Measurements from ENCODE around the gene SYNRG.
A peak's percentile ranks its signal among the peaks of the same experiment; 100 is the strongest.

The SYNRG gene

GRCh38 chr17:37574427-37574826 lies 34.8 kb downstream of the SYNRG start:
- in situ Hi-C loops (cut with MboI; ENCODE audit: low sequenced_read_pairs) = no loop called here
- peaks cover 3% of the 10 kb centered on the region; the same call in 1 of the 2 replicates for H3K9me3 ChIP-seq
- peaks cover 21% of the 10 kb centered on the region for H3K36me3 ChIP-seq (replicated peaks)

DNA sequence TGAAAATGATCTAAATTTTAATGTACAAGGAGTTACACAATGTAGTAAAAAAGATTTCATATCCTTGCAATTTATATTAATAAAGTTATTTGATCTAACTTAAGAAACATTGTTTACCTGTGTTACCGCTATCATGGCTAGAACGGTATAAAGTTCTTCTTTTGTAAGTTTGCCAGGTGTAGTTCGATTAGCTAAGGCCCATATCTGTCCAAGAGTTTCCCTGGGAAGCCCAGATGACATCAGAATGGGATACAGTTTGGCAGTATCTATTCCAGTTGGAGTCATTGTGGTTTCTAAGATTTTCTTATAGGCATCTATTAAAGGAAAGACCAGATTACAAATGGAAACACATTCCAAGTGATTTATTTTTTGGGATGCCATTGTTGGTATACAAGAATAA lies 37.5 kb downstream of the SYNRG start:
- peaks cover 2% of the 10 kb centered on the region; the same call in 1 of the 2 replicates for H3K4me1 ChIP-seq
- no peak overlapping the region for H3K4me3 ChIP-seq
- peaks cover 3% of the 10 kb centered on the region; the same call in 1 of the 2 replicates for H3K9me3 ChIP-seq
- H3K36me3 ChIP-seq (replicated peaks) = peaks cover 45% of the 10 kb centered on the region
- no peaks in the 10 kb centered on the region for H3K27me3 ChIP-seq (ENCODE audit: low read depth)
- no peak for DNase-seq (ENCODE audit: low spot score in 2 of 2)
- in situ Hi-C loops (cut with MboI; ENCODE audit: low sequenced_read_pairs) = no loop called here

More at GRCh38 chr17:37574427-37574826, 34.8 kb downstream of the SYNRG start:
- Histone ChIP-seq H3K4me1 (no peaks in the 10 kb centered on the region), H3K4me3 (no peak overlapping the region), H3K27me3 (ENCODE audit: low read depth) (no peaks in the 10 kb centered on the region)
- DNase-seq (ENCODE audit: low spot score in 2 of 2) = no peak

- in situ Hi-C loops (cut with MboI; ENCODE audit: low sequenced_read_pairs) = no loop called here
- H3K4me1 ChIP-seq = peaks cover 5% of the 10 kb centered on the region; the same call in 1 of the 2 replicates
- peak; percentile 35 to 78 for DNase-seq (ENCODE audit: low spot score in 2 of 2)
- no peaks in the 10 kb centered on the region for H3K27me3 ChIP-seq (ENCODE audit: low read depth)
- no peak overlapping the region for H3K4me3 ChIP-seq
- H3K36me3 ChIP-seq (replicated peaks) = peaks cover 47% of the 10 kb centered on the region
- H3K9me3 ChIP-seq = peaks cover 3% of the 10 kb centered on the region; the same call in 1 of the 2 replicates
Measured at GRCh38 chr17:37570527-37571093, 38.6 kb downstream of the SYNRG start.

DNA sequence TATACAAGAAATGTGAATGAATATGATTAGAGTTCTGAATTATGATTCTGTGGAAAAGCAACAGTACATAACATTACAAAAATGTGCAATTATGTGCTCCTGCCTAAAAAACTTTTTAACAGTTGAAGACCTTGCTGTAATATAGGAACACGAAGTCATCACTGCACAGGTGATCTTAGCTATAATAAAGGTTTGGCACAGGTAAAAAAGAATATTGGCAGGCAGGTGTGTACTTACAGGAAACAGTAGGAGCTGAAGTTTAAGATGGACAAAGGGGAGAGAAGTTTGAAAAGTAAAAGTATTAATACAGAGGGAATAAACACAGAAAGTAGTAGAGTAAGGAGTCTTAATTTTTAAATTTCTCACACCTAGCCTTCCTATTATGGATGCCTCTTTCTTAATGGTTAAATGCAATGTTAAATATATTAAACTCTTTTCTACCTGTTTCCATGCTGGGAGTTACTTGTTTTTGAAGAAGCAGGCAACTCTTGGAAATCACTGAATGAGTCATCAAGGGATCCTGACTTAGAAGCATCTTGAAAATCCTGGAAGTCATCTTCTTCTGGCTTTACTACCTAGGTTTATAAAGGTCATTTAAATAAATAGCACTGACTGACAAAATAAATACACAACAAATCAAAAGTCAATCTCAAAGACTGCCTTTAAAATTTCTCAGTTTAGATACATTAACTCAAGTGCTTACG lies 40.7 kb downstream of the SYNRG start:
- Histone ChIP-seq H3K4me3 (no peak overlapping the region), H3K36me3 (replicated peaks) (peaks cover 42% of the 10 kb centered on the region), H3K9me3 (no peaks in the 10 kb centered on the region), H3K4me1 (peaks cover 8% of the 10 kb centered on the region), H3K27me3 (ENCODE audit: low read depth) (no peaks in the 10 kb centered on the region)
- in situ Hi-C loops (cut with MboI; ENCODE audit: low sequenced_read_pairs) = no loop called here
- no peak for DNase-seq (ENCODE audit: low spot score in 2 of 2)

- H3K27me3 ChIP-seq (ENCODE audit: low read depth) = no peaks in the 10 kb centered on the region
- no peak for DNase-seq (ENCODE audit: low spot score in 2 of 2)
- H3K9me3 ChIP-seq = no peaks in the 10 kb centered on the region
- H3K36me3 ChIP-seq (replicated peaks) = peaks cover 42% of the 10 kb centered on the region
- in situ Hi-C loops (cut with MboI; ENCODE audit: low sequenced_read_pairs) = no loop called here
- H3K4me1 ChIP-seq = peaks cover 16% of the 10 kb centered on the region
- no peak overlapping the region for H3K4me3 ChIP-seq
Measured at GRCh38 chr17:37567538-37567937, 41.7 kb downstream of the SYNRG start.

GRCh38 chr17:37567137-37567536 lies 42.1 kb downstream of the SYNRG start:
- H3K27me3 ChIP-seq (ENCODE audit: low read depth) = no peaks in the 10 kb centered on the region
- H3K36me3 ChIP-seq (replicated peaks) = peaks cover 42% of the 10 kb centered on the region
- in situ Hi-C loops (cut with MboI; ENCODE audit: low sequenced_read_pairs) = no loop called here
- no peak for DNase-seq (ENCODE audit: low spot score in 2 of 2)
- no peaks in the 10 kb centered on the region for H3K9me3 ChIP-seq
- H3K4me1 ChIP-seq = peaks cover 17% of the 10 kb centered on the region
- H3K4me3 ChIP-seq = no peak overlapping the region

- no peak for DNase-seq (ENCODE audit: low spot score in 2 of 2)
- in situ Hi-C loops (cut with MboI; ENCODE audit: low sequenced_read_pairs) = no loop called here
Measured at GRCh38 chr17:37564252-37564651, 45.0 kb downstream of the SYNRG start.

DNA sequence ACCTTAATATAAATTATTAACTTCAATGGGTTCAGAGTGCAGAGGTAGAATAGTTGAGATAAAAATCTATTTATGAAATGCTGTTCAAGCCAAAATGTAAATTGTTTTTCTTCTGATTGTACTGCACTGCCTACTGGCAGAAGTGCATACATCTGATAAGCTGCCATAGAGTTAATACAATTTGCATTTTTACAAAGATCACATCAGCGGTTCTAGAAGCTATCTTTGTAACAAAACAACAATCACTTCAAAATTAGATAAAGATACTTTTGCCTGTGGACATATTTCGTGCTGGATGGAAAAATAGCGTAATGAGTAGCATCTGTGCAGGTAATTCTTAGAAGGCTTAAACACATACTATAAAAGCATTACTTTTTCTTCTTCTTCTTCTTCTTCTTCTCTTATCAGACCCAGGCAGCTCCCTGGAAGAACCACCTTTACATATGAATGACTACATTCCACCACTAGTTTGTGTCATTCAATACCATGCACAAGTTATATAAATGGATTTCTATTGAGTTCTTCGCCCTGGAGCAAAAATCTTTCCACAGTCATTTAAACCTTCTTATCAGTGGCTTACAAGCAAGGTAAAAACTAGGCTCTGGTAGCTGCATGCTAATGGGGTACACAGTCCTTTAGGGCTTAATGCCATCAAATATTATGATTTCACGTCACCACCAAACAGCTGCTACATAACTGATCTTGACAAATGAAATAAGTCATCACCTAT lies 47.0 kb downstream of the SYNRG start:
- peaks cover 31% of the 10 kb centered on the region for H3K4me1 ChIP-seq
- H3K4me3 ChIP-seq = no peak overlapping the region
- DNase-seq (ENCODE audit: low spot score in 2 of 2) = peak; percentile 63 to 98
- in situ Hi-C loops (cut with MboI; ENCODE audit: low sequenced_read_pairs) = no loop called here
- H3K27me3 ChIP-seq (ENCODE audit: low read depth) = no peaks in the 10 kb centered on the region
- no peaks in the 10 kb centered on the region for H3K9me3 ChIP-seq
- H3K36me3 ChIP-seq (replicated peaks) = peaks cover 32% of the 10 kb centered on the region

More at GRCh38 chr17:37564252-37564651, 45.0 kb downstream of the SYNRG start:
- Histone ChIP-seq H3K9me3 (no peaks in the 10 kb centered on the region), H3K4me3 (no peak overlapping the region), H3K36me3 (replicated peaks) (peaks cover 44% of the 10 kb centered on the region), H3K4me1 (peaks cover 31% of the 10 kb centered on the region), H3K27me3 (ENCODE audit: low read depth) (no peaks in the 10 kb centered on the region)

- peaks cover 23% of the 10 kb centered on the region for H3K4me1 ChIP-seq
- peaks cover 22% of the 10 kb centered on the region for H3K36me3 ChIP-seq (replicated peaks)
- H3K27me3 ChIP-seq (ENCODE audit: low read depth) = no peaks in the 10 kb centered on the region
- DNase-seq (ENCODE audit: low spot score in 2 of 2) = no peak
- no peak overlapping the region for H3K4me3 ChIP-seq
- no peaks in the 10 kb centered on the region for H3K9me3 ChIP-seq
- in situ Hi-C loops (cut with MboI; ENCODE audit: low sequenced_read_pairs) = no loop called here
Measured at GRCh38 chr17:37558299-37558698, 50.9 kb downstream of the SYNRG start.

DNA sequence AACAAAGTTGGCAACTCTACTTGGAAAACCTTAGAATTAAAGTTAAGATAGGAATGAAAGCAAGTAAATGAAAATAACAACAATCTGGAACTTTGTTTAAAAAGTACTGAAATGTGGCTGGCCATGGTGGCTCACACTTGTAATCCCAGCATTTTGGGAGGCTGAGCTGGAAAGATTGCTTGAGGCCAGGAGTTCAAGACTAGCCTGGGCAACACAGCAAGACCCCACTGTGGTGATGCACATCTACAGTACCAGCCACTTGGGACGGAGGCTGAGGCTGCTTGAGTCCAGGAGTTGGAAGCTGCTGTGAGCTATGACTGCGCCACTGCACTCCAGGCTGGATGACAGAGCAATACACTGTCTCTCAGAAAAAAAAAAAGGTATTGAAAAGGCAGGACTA lies 51.7 kb downstream of the SYNRG start:
- DNase-seq (ENCODE audit: low spot score in 2 of 2) = no peak
- Histone ChIP-seq H3K4me1 (peaks cover 15% of the 10 kb centered on the region), H3K27me3 (ENCODE audit: low read depth) (no peaks in the 10 kb centered on the region), H3K36me3 (replicated peaks) (peaks cover 22% of the 10 kb centered on the region), H3K9me3 (no peaks in the 10 kb centered on the region), H3K4me3 (no peak overlapping the region)
- in situ Hi-C loops (cut with MboI; ENCODE audit: low sequenced_read_pairs) = no loop called here

DNA sequence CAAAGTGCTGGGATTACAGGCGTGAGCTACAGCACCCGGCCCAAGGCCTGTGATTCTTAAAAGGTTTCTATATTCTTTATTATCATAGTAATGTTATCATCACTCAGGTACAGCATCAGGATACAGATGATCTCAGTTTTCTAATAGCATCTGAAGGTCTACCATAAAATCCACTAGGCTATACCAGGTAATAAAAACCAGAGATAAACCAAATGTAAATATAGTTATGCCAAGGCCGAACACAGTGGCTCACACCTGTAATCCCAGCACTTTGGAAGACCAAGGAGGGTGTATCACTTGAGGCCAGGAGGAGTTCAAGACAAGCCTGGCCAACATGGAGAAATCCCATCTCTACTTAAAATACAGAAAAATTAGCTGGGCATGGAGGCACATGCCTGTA lies 53.8 kb downstream of the SYNRG start:
- Histone ChIP-seq H3K4me1 (peaks cover 17% of the 10 kb centered on the region), H3K9me3 (no peaks in the 10 kb centered on the region), H3K36me3 (replicated peaks) (peaks cover 22% of the 10 kb centered on the region), H3K27me3 (ENCODE audit: low read depth) (no peaks in the 10 kb centered on the region), H3K4me3 (no peak overlapping the region)
- in situ Hi-C loops (cut with MboI; ENCODE audit: low sequenced_read_pairs) = no loop called here
- no peak for DNase-seq (ENCODE audit: low spot score in 2 of 2)

- no peak for DNase-seq (ENCODE audit: low spot score in 2 of 2)
- in situ Hi-C loops (cut with MboI; ENCODE audit: low sequenced_read_pairs) = no loop called here
- Histone ChIP-seq H3K4me3 (no peak overlapping the region), H3K27me3 (ENCODE audit: low read depth) (no peaks in the 10 kb centered on the region), H3K9me3 (no peaks in the 10 kb centered on the region), H3K4me1 (peaks cover 17% of the 10 kb centered on the region), H3K36me3 (replicated peaks) (peaks cover 13% of the 10 kb centered on the region)
Measured at GRCh38 chr17:37553401-37553966, 55.7 kb downstream of the SYNRG start.

- peaks cover 6% of the 10 kb centered on the region for H3K36me3 ChIP-seq (replicated peaks)
- H3K9me3 ChIP-seq = no peaks in the 10 kb centered on the region
- no peaks in the 10 kb centered on the region for H3K27me3 ChIP-seq (ENCODE audit: low read depth)
- H3K4me1 ChIP-seq = peaks cover 21% of the 10 kb centered on the region
- in situ Hi-C loops (cut with MboI; ENCODE audit: low sequenced_read_pairs) = no loop called here
- H3K4me3 ChIP-seq = no peak overlapping the region
- no peak for DNase-seq (ENCODE audit: low spot score in 2 of 2)
Measured at GRCh38 chr17:37551788-37552187, 57.4 kb downstream of the SYNRG start.

DNA sequence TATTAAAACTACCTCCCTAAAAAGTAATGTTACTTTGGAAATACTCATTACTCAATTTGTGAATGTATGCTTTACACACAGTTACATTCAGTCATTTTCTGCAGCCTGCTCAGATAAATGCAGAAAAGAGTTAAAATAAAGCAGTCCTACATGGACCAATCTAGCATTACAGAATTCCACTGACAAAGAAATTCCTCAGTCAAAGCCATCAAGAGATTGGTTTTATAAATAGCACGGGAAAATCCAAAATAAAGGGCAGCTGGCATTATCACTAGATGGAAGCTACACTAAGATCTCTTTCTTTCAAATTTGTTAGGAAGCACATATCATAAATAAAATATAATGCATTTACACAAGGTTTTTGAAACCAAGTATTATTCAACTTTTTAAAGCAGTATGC lies 61.2 kb downstream of the SYNRG start:
- Histone ChIP-seq H3K36me3 (replicated peaks) (no peaks in the 10 kb centered on the region), H3K4me3 (no peak overlapping the region), H3K4me1 (peaks cover 35% of the 10 kb centered on the region), H3K9me3 (no peaks in the 10 kb centered on the region), H3K27me3 (ENCODE audit: low read depth) (no peaks in the 10 kb centered on the region)
- in situ Hi-C loops (cut with MboI; ENCODE audit: low sequenced_read_pairs) = no loop called here
- DNase-seq (ENCODE audit: low spot score in 2 of 2) = no peak

All from HAP-1 (cell line).